Tibial nerve (tissue), 4 donors: ENCODE results near the gene UBA52. TPM values are rescaled to one million over a fixed set of nuclear protein-coding genes. Genes with fewer than 3 reads are reported as not detected.
"Not testable (repeated sequence)": the region's sequence is repeated elsewhere in the genome, so short reads cannot be mapped to it uniquely, and the experiment has no call there.

ENCODE experiments used
- DNase-seq, 2 donors: peaks; one replicate each; pipeline ENCODE4 v3.0.0-alpha.2; 2019; ENCODE audit warnings: low spot score in 2 of 2
- H3K27ac ChIP-seq, 4 donors: fragments of 200-600 bp; sonication (generic) in 3 of 4; one replicate each; pipeline ENCODE4 v1.5.1; 2017 to 2019; ENCODE audit warnings: mild to moderate bottlenecking in 1 of 4
- H3K27me3 ChIP-seq, 2 donors: fragments of 200-600 bp; sonication (generic) in 1 of 2; one replicate each; pipeline versions ENCODE4 v1.5.1 to v1.6.0; 2017 to 2019
- H3K36me3 ChIP-seq, 3 donors: fragments of 200-600 bp; sonication (generic); one replicate each; pipeline ENCODE4 v1.5.1; 2018 to 2019
- H3K4me1 ChIP-seq, 4 donors: fragments of 200-600 bp; sonication (generic) in 3 of 4; one replicate each; pipeline ENCODE4 v1.5.1; 2017 to 2019
- H3K4me3 ChIP-seq, 4 donors: fragments of 200-600 bp; sonication (generic) in 3 of 4; one replicate each; pipeline ENCODE4 v1.5.1; 2017 to 2019; ENCODE audit warnings: mild to moderate bottlenecking in 1 of 4, moderate library complexity in 1 of 4
- H3K9me3 ChIP-seq, 4 donors: fragments of 200-600 bp; sonication (generic) in 3 of 4; one replicate each; pipeline ENCODE4 v1.5.1; 2017 to 2019
- CTCF ChIP-seq, 5 experiments: fragments of 200-600 bp in 3 of 5; fragments of 450-650 bp in 2 of 5; sonication (generic) in 3 of 5; IDR thresholded peaks; one replicate each; pipeline ENCODE4 v1.5.1; 2016 to 2019; ENCODE audit warnings: antibody characterized with exemption in 5 of 5, mild to moderate bottlenecking in 3 of 5, moderate library complexity in 2 of 5
- EP300 ChIP-seq, 2 donors: sonication (generic); formaldehyde crosslinking; IDR thresholded peaks; one replicate each; pipeline ENCODE4 v1.6.1; 2017; ENCODE audit warnings: antibody characterized with exemption in 2 of 2, mild to moderate bottlenecking in 1 of 2
- POLR2A ChIP-seq, 2 donors: fragments of 450-650 bp; IDR thresholded peaks; one replicate each; pipeline ENCODE4 v1.6.1; 2017; ENCODE audit warnings: antibody characterized with exemption in 2 of 2, mild to moderate bottlenecking in 2 of 2, moderate library complexity in 2 of 2
- WGBS, 2 donors: methylation state at CpG; one replicate each; pipeline ENCODE4 v1.1.5; 2018; 5-methylcytosine and 5-hydroxymethylcytosine counted together
- total RNA-seq, 4 donors: library from RNA; depleted of rRNA; stranded (reverse); fragments of >200 nt; gene quantifications; one replicate each; pipeline ENCODE4 v1.1.0, GENCODE V29; 2016

The UBA52 gene
- total RNA-seq, 4 donors from 2014 or later, result 504 to 826 (median 521) TPM

- H3K27ac ChIP-seq, result no peak overlapping the region
- H3K4me3 ChIP-seq, result no peak overlapping the region
- no peak for DNase-seq
- TF ChIP-seq CTCF (IDR thresholded peaks at IDR 0.05) (no peak), EP300 (IDR thresholded peaks at IDR 0.05) (no peak), POLR2A (IDR thresholded peaks at IDR 0.05) (no peak)
- no peaks in the 10 kb centered on the region for H3K27me3 ChIP-seq
- peaks cover 2 to 93% (median 11%) of the 10 kb centered on the region in 3 donors for H3K36me3 ChIP-seq
- H3K9me3 ChIP-seq, result no peaks in the 10 kb centered on the region
- 88 to 95% methylated on average over 7 to 11 of the region's 17 CpGs for WGBS, 2 donors
- peaks cover 0 to 13% (median 8%) of the 10 kb centered on the region in 4 donors for H3K4me1 ChIP-seq
Observed at GRCh38 chr19:18537431-18537830, 34.2 kb upstream of the UBA52 start.

GRCh38 chr19:18538115-18538514 lies 33.5 kb upstream of the UBA52 start:
- Histone ChIP-seq H3K36me3 (peaks cover 2 to 86% (median 11%) of the 10 kb centered on the region in 3 donors), H3K27ac (no peak overlapping the region), H3K9me3 (no peaks in the 10 kb centered on the region), H3K4me1 (peaks cover 0 to 15% (median 8%) of the 10 kb centered on the region in 4 donors), H3K27me3 (no peaks in the 10 kb centered on the region), H3K4me3 (no peak overlapping the region)
- TF ChIP-seq EP300 (IDR thresholded peaks at IDR 0.05), result no peak
- TF ChIP-seq POLR2A (IDR thresholded peaks at IDR 0.05), result no peak
- TF ChIP-seq CTCF (IDR thresholded peaks at IDR 0.05), result no peak
- WGBS, 2 donors, result 88 to 91% methylated on average over 13 to 20 of the region's 22 CpGs
- no peak for DNase-seq

- Histone ChIP-seq H3K36me3 (peaks cover 2 to 74% (median 11%) of the 10 kb centered on the region in 3 donors), H3K4me3 (no peak overlapping the region), H3K9me3 (no peaks in the 10 kb centered on the region), H3K4me1 (peaks cover 0 to 22% (median 11%) of the 10 kb centered on the region in 4 donors), H3K27me3 (no peaks in the 10 kb centered on the region), H3K27ac (no peak overlapping the region)
- WGBS, 2 donors, result 90 to 96% methylated on average over 18 to 19 of the region's 19 CpGs
- no peak for DNase-seq
- no peak for TF ChIP-seq CTCF (IDR thresholded peaks at IDR 0.05)
- TF ChIP-seq EP300 (IDR thresholded peaks at IDR 0.05), result no peak
- no peak for TF ChIP-seq POLR2A (IDR thresholded peaks at IDR 0.05)
Observed at GRCh38 chr19:18539372-18539771, 32.3 kb upstream of the UBA52 start.

- peaks cover 2 to 65% (median 11%) of the 10 kb centered on the region in 3 donors for H3K36me3 ChIP-seq
- H3K27me3 ChIP-seq, H3K4me3 ChIP-seq: not testable (repeated sequence)
Observed at GRCh38 chr19:18540200-18540599, 31.5 kb upstream of the UBA52 start.

GRCh38 chr19:18541258-18541991 lies 30.2 kb upstream of the UBA52 start:
- Histone ChIP-seq H3K4me3 (no peak overlapping the region), H3K27ac (peak overlapping the region in 2 of 4 donors; percentile 95 to 97), H3K9me3 (no peaks in the 10 kb centered on the region), H3K27me3 (no peaks in the 10 kb centered on the region), H3K36me3 (peaks cover 2 to 53% (median 11%) of the 10 kb centered on the region in 3 donors), H3K4me1 (peaks cover 0 to 22% (median 11%) of the 10 kb centered on the region in 4 donors)
- peak in 1 of 2 donors; percentile 17 for DNase-seq
- WGBS, 2 donors, result 72 to 75% methylated on average over 21 of the region's 21 CpGs
- TF ChIP-seq EP300 (IDR thresholded peaks at IDR 0.05) (no peak), CTCF (IDR thresholded peaks at IDR 0.05) (no peak), POLR2A (IDR thresholded peaks at IDR 0.05) (no peak)

More at GRCh38 chr19:18540200-18540599, 31.5 kb upstream of the UBA52 start:
- not testable (repeated sequence) for DNase-seq, H3K27ac ChIP-seq, H3K9me3 ChIP-seq
- 100% methylated on average over 1 of the region's 1 CpG for WGBS, 2 donors
- H3K4me1 ChIP-seq, result peaks cover 0 to 22% (median 11%) of the 10 kb centered on the region in 4 donors
